CD1c-positive myeloid dendritic cell (primary cell): Measurements from ENCODE around the gene LINGO1.

ENCODE experiments used
- DNase-seq: peaks from one replicate; pipeline ENCODE4 v3.0.0-alpha.2; 2016; ENCODE audit errors: extremely low spot score

Gene LINGO1

DNA sequence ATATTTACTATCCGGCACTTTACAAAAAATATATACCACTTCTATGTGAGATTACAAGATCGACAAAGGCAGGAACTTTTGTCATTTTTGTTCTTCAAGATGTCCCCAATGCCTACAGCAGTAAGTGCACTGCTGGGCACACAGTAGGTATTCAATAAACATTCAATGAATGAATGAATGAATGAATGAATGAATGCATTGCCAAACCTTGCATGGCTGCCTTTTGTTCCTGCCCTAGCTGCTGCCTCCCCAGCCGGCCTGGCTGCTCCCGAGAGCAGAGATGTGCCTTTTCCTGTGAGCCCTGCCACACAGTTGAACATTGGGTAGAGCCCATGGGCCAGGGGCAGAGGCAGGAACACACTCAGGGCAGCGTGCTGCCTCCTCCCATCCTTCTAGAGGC lies 37.5 kb downstream of the LINGO1 start:
- no peak for DNase-seq

- DNase-seq = no peak
Measured at GRCh38 chr15:77592758-77593157, 40.0 kb downstream of the LINGO1 start.

GRCh38 chr15:77591968-77592613 lies 40.6 kb downstream of the LINGO1 start:
- DNase-seq = no peak

DNA sequence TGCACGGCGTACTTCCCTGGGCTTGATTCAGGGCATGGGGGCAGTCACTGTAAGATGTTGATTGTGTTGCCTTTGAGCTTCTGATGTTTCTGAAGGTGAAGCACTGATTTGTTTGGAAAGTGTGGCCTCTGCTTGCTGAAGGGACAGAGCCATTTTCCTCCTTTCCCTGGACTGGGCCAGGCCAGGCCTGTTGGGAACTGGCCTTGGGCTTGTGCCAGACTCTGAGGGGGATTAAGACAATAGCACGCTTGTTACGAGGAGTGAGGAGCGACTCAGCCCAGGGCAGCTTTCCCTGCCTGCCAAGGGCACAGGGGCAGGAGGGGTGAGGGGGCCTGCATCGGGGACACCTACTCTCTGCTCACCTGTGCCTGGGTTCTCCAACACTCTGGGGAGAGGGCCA lies 42.9 kb downstream of the LINGO1 start:
- no peak for DNase-seq

- no peak for DNase-seq
Measured at GRCh38 chr15:77588126-77588525, 44.6 kb downstream of the LINGO1 start.

DNA sequence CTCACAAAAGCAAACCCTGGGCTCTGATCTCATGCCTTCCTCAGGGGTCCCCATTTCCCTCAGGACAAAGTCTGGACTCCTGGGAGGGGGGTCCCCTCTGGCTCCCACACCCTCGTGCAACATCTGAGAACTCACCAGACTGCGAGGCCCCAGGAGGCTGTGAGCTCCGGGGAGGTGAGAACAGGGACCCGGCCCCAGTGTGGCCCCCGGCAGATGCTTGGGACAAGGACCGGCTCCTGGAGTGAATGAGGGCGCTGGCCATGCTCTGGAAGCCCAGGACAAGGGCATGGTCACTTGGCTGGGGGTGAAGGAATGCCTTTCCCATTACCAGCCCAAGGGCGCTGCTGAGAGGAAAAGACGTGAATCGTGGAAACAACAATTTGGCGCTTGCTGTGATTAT lies 48.0 kb downstream of the LINGO1 start:
- no peak for DNase-seq

GRCh38 chr15:77584201-77584600 lies 48.5 kb downstream of the LINGO1 start:
- DNase-seq = no peak

- DNase-seq = no peak
Measured at GRCh38 chr15:77582763-77583162, 49.9 kb downstream of the LINGO1 start.

- no peak for DNase-seq
Measured at GRCh38 chr15:77581896-77582569, 50.7 kb downstream of the LINGO1 start.

DNA sequence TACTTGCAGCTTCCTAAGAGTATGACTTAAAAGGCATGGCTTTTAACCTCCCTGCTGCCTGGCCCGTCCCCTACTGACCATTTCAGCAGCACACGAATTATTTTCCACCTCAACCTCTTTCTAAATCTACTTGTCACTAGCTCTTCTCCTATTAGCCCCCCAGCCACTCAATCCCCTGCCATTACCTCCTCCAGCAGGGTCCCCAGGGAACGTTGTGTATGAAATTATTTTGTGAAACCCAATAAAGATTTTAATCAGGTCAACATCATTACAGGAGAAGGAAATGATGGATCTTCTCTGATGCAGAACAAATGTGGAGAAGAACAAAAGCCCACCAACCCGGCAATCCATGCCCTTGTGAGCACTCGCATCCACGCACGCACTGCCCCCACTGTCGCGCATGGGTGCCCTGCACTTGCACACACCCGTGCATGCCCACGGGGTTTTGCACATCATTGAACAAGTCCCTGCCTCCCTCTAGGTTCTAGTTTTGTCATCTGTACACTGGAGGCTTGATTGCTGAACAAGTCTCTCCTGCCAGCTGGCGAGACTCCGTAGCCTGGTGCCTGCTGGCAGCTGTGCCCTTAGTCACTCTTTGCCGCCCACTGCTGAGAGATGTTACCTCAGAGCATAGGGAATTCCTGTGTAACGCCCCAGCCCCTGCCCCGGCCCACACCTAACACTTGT lies 51.6 kb downstream of the LINGO1 start:
- DNase-seq = no peak

- no peak for DNase-seq
Measured at GRCh38 chr15:77579498-77580188, 53.1 kb downstream of the LINGO1 start.

- no peak for DNase-seq
Measured at GRCh38 chr15:77578641-77579372, 53.9 kb downstream of the LINGO1 start.

DNA sequence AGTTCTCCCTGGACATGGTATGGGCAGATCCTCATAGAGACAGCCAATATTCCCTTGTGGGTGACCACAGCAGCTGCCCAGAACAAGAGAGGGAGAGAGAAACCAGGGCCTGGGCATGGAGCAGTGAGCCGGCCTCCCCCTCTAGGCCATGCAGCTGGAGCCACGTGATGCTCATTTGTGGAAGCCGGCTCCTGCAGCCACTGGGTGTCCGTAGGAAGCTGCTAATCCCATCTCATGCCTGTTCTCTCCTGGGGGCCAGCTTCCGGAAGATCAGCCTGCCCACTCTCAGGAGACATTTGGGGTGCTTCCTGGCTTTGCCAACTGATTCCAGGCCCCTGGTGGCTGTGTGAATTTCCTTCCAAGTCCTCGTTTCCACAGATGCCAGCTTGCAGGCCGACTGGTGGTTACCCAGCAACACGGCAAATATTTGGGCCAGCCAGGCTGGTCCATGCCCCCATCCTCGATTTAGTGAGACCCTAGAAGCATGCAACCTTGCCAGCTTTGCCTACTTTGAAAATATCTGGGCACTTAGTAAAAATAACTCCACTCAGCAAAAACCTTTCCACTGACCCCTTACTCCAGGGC lies 55.3 kb downstream of the LINGO1 start:
- no peak for DNase-seq

- DNase-seq = no peak
Measured at GRCh38 chr15:77576538-77576937, 56.2 kb downstream of the LINGO1 start.

- no peak for DNase-seq
Measured at GRCh38 chr15:77575203-77575934, 57.3 kb downstream of the LINGO1 start.

- DNase-seq = no peak
Measured at GRCh38 chr15:77574521-77575202, 58.0 kb downstream of the LINGO1 start.

DNA sequence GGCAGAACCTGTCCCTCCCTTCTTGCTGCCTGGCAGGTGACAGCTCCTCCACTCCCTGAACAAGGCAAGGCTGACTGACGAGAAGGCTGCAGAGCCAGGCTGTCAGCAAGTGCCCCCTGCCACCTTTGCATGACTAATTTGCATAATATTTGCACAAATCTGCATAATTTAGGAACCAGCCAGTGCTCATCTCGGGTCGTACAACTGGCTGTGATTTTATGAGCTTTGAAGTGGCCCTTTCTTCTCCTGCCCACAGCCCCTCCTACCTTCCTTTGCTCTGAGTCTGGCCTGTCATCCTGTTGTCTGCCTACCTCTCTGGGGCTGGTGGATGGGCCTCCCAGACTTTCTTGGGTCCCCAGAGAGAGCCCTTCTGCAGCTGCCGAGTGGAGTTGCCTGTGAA lies 58.9 kb downstream of the LINGO1 start:
- DNase-seq = no peak

DNA sequence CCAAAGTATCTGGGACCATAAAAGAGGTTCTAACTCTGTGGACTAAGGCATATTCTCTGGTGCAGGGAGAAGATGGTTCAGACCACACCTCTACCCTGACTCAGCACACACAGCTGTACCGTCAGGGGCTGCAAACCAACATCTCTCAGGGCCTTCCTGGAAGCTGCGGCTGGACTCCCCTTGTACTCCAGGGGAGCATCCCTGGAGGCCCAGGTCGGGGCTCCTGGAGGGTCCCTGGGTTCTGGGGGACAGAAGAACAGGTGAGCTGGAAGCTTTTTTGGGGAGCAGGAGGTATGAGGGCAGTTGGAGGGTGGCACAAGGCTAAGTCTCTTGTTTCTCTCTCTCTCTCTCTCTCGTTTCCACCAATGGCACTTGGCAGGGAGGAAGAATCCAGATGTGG lies 60.5 kb downstream of the LINGO1 start:
- DNase-seq = no peak

- no peak for DNase-seq
Measured at GRCh38 chr15:77571741-77572140, 61.0 kb downstream of the LINGO1 start.

- no peak for DNase-seq
Measured at GRCh38 chr15:77571181-77571580, 61.5 kb downstream of the LINGO1 start.
